Left lung (tissue), 10 donors: ENCODE results near the gene NFXL1. TPM values are rescaled to one million over a fixed set of nuclear protein-coding genes. Genes with fewer than 3 reads are reported as not detected.

ENCODE experiments used
- ATAC-seq: fragments of 200-7000 bp; cut with Tn5 transposase; one replicate; pipeline ENCODE4 v1.9.1; 2020; ENCODE audit warnings: moderate library complexity
- DNase-seq, 4 donors: peaks; one replicate each; pipeline ENCODE4 v3.0.0-alpha.2; 2013 to 2020
- H3K27ac ChIP-seq, 2 donors: fragments of 200-600 bp; sonication (generic) in 1 of 2; one replicate each; pipeline versions ENCODE4 v1.5.0 to v1.8.0; 2020 to 2021
- H3K27me3 ChIP-seq, 2 donors: fragments of 200-600 bp; sonication (generic) in 1 of 2; one replicate each; pipeline versions ENCODE4 v1.5.0 to v1.8.0; 2020 to 2021
- H3K36me3 ChIP-seq, 2 donors: fragments of 200-600 bp; sonication (generic) in 1 of 2; one replicate each; pipeline versions ENCODE4 v1.5.0 to v1.8.0; 2020 to 2021
- H3K4me1 ChIP-seq, 2 donors: fragments of 200-600 bp; one replicate each; pipeline ENCODE4 v1.8.0; 2021
- H3K4me3 ChIP-seq, 2 donors: fragments of 200-600 bp; sonication (generic) in 1 of 2; one replicate each; pipeline versions ENCODE4 v1.5.0 to v1.8.0; 2020 to 2021; ENCODE audit warnings: mild to moderate bottlenecking in 1 of 2
- H3K9me3 ChIP-seq, 2 donors: fragments of 200-600 bp; sonication (generic) in 1 of 2; one replicate each; pipeline versions ENCODE4 v1.5.0 to v1.8.0; 2020 to 2021
- intact Hi-C, 2 donors: fragments of 100-400 bp; cut with DNase I; formaldehyde crosslinking; loops; one replicate each; pipeline versions ENCODE4 v1.11.2 to v1.14.2; 2022
- polyA plus RNA-seq, 6 donors: library from polyadenylated mRNA; unstranded; fragments of 120-200 nt; gene quantifications; one replicate each; pipeline ENCODE4 v1.2.1, GENCODE V29; 2013; ENCODE audit not compliant: insufficient read length in 6 of 6
- total RNA-seq, 2 donors: library from RNA; stranded (reverse); fragmentation: NEBNext Ultra II Directional; extraction: Animal tissue kit (Norgen Biotek cat#: 25700); gene quantifications; one replicate each; pipeline ENCODE4 v1.2.1, GENCODE V29; 2021
- TF ChIP-seq, protein P1 (sequence below), 2 donors: fragments of 200-600 bp; sonication (generic) in 1 of 2; IDR thresholded peaks; one replicate each; pipeline versions ENCODE4 v1.5.0 to v1.8.0; 2021; ENCODE audit warnings: antibody characterized with exemption in 2 of 2
- donor health status: DM: no; HTN: yes; CAD: no.
- donor health status: DM: no; HTN: no; CAD: no.

NFXL1 gene
- total and polyA plus RNA-seq, 8 donors: 10.1 to 31.6 (median 25.5) TPM

DNA sequence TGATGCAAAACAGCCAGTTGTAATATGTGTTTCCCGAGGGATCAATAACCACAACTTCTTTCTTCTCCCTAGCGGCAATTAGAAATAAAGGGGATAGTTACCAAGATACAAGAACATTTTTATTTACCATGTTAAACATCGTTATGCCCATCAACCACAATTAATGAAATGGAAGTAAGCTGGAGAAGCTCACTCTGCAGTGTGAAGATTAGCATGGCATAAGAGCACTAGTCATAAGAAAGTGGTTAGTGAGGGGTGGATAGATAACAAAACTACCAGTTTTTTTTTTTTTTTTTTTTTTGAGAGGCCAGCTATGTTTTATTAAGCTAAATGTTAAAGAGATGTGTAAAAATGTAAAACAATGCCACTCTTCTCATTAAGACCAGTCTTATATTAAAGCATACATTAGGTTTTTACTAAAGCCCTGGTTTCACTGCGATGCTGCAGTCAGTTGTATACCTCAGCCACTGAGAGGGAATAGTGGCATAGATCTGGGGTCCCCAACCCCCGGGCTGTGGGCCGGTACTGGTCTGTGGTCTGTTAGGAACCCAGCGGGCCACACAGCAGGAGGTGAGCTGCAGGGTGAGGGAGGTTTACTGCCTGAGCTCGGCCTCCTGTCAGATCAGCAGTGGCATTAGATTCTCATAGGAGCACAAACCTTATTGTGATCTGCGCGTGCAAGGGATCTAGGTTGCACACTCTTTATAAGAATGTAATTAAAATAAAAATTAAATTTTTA, 27.9 kb upstream of the NFXL1 start:
- no peaks in the 10 kb centered on the region for H3K27me3 ChIP-seq
- DNase-seq (peak in 1 of 4 donors; percentile 53), ATAC-seq (no peak)
- no peaks in the 10 kb centered on the region for H3K9me3 ChIP-seq
- no peaks in the 10 kb centered on the region for H3K36me3 ChIP-seq
- TF ChIP-seq, protein P1, sequence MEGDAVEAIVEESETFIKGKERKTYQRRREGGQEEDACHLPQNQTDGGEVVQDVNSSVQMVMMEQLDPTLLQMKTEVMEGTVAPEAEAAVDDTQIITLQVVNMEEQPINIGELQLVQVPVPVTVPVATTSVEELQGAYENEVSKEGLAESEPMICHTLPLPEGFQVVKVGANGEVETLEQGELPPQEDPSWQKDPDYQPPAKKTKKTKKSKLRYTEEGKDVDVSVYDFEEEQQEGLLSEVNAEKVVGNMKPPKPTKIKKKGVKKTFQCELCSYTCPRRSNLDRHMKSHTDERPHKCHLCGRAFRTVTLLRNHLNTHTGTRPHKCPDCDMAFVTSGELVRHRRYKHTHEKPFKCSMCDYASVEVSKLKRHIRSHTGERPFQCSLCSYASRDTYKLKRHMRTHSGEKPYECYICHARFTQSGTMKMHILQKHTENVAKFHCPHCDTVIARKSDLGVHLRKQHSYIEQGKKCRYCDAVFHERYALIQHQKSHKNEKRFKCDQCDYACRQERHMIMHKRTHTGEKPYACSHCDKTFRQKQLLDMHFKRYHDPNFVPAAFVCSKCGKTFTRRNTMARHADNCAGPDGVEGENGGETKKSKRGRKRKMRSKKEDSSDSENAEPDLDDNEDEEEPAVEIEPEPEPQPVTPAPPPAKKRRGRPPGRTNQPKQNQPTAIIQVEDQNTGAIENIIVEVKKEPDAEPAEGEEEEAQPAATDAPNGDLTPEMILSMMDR (IDR thresholded peaks at IDR 0.05): no peak
- no peak overlapping the region for H3K27ac ChIP-seq
- no peaks in the 10 kb centered on the region for H3K4me1 ChIP-seq
- no peak overlapping the region for H3K4me3 ChIP-seq
- intact Hi-C loops: no loop called here

DNA sequence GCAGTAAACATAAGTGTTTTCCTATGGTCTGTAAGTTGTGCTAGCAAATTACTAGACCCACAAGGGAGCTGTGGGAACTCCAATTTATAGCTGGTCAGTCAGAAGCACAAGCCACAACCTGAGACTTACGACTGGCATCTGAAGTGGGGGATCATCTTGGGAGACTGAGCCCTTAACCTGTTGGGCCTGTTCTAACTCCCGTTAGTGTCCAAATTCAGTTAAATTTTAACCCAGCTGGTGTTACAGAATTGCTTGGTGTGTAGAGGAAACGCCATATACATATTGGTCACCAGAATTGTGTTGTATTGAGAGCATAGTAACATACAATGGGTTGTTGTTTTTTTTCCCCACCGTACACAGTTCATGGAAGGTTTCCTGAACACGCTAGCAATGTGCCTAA, 25.1 kb upstream of the NFXL1 start:
- Histone ChIP-seq H3K27ac (no peak overlapping the region), H3K27me3 (no peaks in the 10 kb centered on the region), H3K36me3 (no peaks in the 10 kb centered on the region), H3K4me3 (no peak overlapping the region), H3K9me3 (no peaks in the 10 kb centered on the region), H3K4me1 (no peaks in the 10 kb centered on the region)
- peak; percentile 49 for ATAC-seq
- TF ChIP-seq, protein P1 (IDR thresholded peaks at IDR 0.05): no peak
- intact Hi-C loops: loop anchor here in 1 of 2 donors (10.0 kb wide), 1 partner anchor 255 kb away; no protein-coding TSS in a partner anchor
- DNase-seq: no peak

DNA sequence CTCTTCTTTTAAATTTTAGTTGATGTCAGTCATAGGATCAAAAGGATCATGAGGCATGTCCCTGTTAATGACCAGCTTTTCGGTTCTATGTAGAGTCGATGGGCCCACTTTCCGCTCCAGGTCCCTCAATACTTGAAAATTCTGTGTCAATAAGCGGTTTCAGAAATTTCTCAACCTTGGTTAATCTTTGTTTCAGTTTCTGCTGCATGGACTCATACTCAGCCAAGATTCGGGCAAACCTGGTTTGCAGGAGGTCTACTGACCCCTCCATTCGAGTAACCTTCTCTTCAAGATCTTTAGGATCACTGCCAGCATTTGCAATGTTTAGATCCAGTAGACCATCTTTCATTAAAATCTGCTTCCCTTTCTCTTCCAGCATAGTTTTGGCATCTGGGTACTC, 22.0 kb upstream of the NFXL1 start:
- Histone ChIP-seq H3K9me3 (no peaks in the 10 kb centered on the region), H3K4me1 (no peaks in the 10 kb centered on the region), H3K27me3 (no peaks in the 10 kb centered on the region), H3K36me3 (no peaks in the 10 kb centered on the region), H3K4me3 (no peak overlapping the region), H3K27ac (no peak overlapping the region)
- intact Hi-C loops: loop anchor here in 1 of 2 donors (10.0 kb wide), 1 partner anchor 252 kb away; no protein-coding TSS in a partner anchor
- TF ChIP-seq, protein P1 (IDR thresholded peaks at IDR 0.05): no peak
- DNase-seq: no peak
- ATAC-seq: no peak

DNA sequence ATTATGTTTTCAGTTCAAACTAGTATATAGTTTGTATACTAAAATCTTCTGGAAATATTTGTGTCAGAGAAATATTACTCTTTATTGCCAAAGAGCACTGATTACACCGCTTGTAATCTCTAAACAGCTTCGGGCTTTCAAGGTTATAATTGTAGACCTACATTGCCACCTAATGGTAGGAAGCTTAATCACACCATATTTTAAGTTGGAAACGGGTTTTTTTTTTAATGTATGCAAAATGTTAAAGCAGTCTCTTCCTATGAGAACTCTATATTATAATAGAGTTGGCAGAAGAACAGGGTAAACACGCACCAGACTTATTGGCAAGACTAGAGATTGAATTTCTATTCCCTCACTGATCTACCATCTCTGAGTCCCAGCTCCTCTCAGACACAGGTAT, 19.5 kb upstream of the NFXL1 start:
- TF ChIP-seq, protein P1 (IDR thresholded peaks at IDR 0.05): peak; percentile 48 to 65
- Histone ChIP-seq H3K4me3 (no peak overlapping the region), H3K9me3 (no peaks in the 10 kb centered on the region), H3K36me3 (no peaks in the 10 kb centered on the region), H3K4me1 (no peaks in the 10 kb centered on the region), H3K27me3 (no peaks in the 10 kb centered on the region), H3K27ac (no peak overlapping the region)
- DNase-seq: peak in 2 of 4 donors; percentile 45 to 55
- peak; percentile 85 for ATAC-seq
- intact Hi-C loops: loop anchor here in 1 of 2 donors (10.0 kb wide), 1 partner anchor 249 kb away; no protein-coding TSS in a partner anchor

DNA sequence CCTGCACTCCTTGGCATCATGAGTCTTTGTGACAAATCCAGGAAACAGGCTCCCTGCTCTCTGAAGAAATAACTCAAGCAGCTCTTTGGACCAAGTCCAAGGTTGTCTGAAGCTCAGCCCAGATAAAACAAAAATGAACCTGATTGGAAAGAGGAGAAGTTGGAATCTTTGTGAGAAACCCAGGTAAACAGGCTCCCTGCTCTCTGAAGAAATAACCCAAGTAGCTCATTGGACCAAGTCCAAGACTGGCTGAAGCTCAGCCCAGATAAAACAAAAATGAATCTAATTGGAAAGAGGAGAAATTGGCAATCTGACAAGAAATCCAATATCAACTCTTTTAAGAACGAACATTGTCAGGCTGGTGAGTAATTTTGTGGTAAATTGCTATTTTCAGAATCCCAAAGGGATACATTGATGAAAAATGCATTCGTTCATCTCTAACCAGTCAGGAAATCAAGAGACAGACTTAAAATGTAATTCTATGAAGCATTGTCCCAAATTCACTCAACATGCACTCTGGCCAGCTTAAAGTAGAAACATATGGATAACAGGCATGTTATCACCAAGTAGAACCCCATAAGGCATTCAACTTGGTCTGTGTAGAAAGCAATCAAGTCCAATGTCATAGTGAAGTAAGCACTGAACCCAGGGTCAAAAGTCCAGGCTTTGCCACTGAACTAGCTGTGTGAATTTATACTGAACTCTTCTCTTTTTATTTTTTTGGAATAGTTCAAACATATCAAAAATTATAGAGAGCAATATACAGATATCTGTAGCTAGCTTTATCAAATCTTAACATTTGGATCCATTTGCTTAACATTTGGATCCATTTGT, 16.8 kb upstream of the NFXL1 start:
- ATAC-seq: no peak
- DNase-seq: peak in 1 of 4 donors; percentile 59
- H3K9me3 ChIP-seq: no peaks in the 10 kb centered on the region
- H3K4me3 ChIP-seq: no peak overlapping the region
- intact Hi-C loops: loop anchor here in 1 of 2 donors (10.0 kb wide), 1 partner anchor 246 kb away; no protein-coding TSS in a partner anchor
- TF ChIP-seq, protein P1 (IDR thresholded peaks at IDR 0.05): no peak
- no peaks in the 10 kb centered on the region for H3K36me3 ChIP-seq
- peaks cover 0 to 7% of the 10 kb centered on the region in 2 donors for H3K4me1 ChIP-seq
- H3K27ac ChIP-seq: no peak overlapping the region
- no peaks in the 10 kb centered on the region for H3K27me3 ChIP-seq
